ENCODE results near the gene MRPL47. TPM values are rescaled to one million over a fixed set of nuclear protein-coding genes. Genes with fewer than 3 reads are reported as not detected.

Gene MRPL47
- total and polyA plus RNA-seq, 2 donors from 2014 or later: 26.2 to 86.2 TPM

Other genes starting within 250 kb of the MRPL47 start
- gene GNB4, start 153.2 kb downstream of the MRPL47 start, total RNA-seq: 31.0 TPM
- 3.9 TPM for gene GNB4, start 153.2 kb downstream of the MRPL47 start, polyA plus RNA-seq (ENCODE audit: insufficient read depth, low read depth, low replicate concordance)
- gene ACTL6A, start 41.7 kb downstream of the MRPL47 start, total RNA-seq: 40.7 TPM
- gene ACTL6A, start 41.7 kb downstream of the MRPL47 start, polyA plus RNA-seq (ENCODE audit: insufficient read depth, low read depth, low replicate concordance): 23.7 TPM
- gene NDUFB5, start 156 bp upstream of the MRPL47 start, total RNA-seq: 102 TPM
- 290 TPM for gene NDUFB5, start 156 bp upstream of the MRPL47 start, polyA plus RNA-seq (ENCODE audit: insufficient read depth, low read depth, low replicate concordance)
- gene USP13, start 48.4 kb upstream of the MRPL47 start, total RNA-seq: 9.0 TPM
- gene USP13, start 48.4 kb upstream of the MRPL47 start, polyA plus RNA-seq (ENCODE audit: insufficient read depth, low read depth, low replicate concordance): 3.0 TPM